Heart left ventricle (tissue), 16 donors: ENCODE measurements around the gene ATP1A2. TPM values are rescaled to one million over a fixed set of nuclear protein-coding genes. Genes with fewer than 3 reads are reported as not detected.

Source experiments
- ATAC-seq, 4 donors: fragments of 200-7000 bp; cut with Tn5 transposase; one replicate each; pipeline ENCODE4 v1.9.1; 2020 to 2022; ENCODE audit warnings: moderate library complexity in 4 of 4, mild to moderate bottlenecking in 3 of 4, moderate number of reproducible peaks in 1 of 4
- DNase-seq, 5 donors: peaks; one replicate each; pipeline ENCODE4 v3.0.0-alpha.2; 2020
- H3K27ac ChIP-seq, 12 donors: fragments of 200-600 bp; sonication (generic) in 4 of 12; one replicate each; pipeline versions ENCODE4 v1.5.0 to v1.8.0; 2016 to 2022; ENCODE audit warnings: mild to moderate bottlenecking in 2 of 12
- H3K27me3 ChIP-seq, 9 donors: fragments of 200-600 bp; sonication (generic) in 2 of 9; one replicate each; pipeline versions ENCODE4 v1.5.1 to v1.8.0; 2016 to 2022; ENCODE audit warnings: mild to moderate bottlenecking in 3 of 9
- H3K36me3 ChIP-seq, 9 donors: fragments of 200-600 bp; sonication (generic) in 2 of 9; one replicate each; pipeline versions ENCODE4 v1.5.0 to v1.8.0; 2018 to 2022; ENCODE audit warnings: mild to moderate bottlenecking in 2 of 9
- H3K4me1 ChIP-seq, 12 donors: fragments of 200-600 bp; sonication (generic) in 4 of 12; one replicate each; pipeline versions ENCODE4 v1.5.0 to v1.8.0; 2016 to 2022; ENCODE audit warnings: mild to moderate bottlenecking in 3 of 12
- H3K4me3 ChIP-seq, 12 donors: fragments of 200-600 bp; sonication (generic) in 4 of 12; one replicate each; pipeline versions ENCODE4 v1.5.0 to v1.8.0; 2017 to 2022; ENCODE audit warnings: mild to moderate bottlenecking in 9 of 12, moderate library complexity in 4 of 12
- H3K9me3 ChIP-seq, 12 donors: fragments of 200-600 bp; sonication (generic) in 4 of 12; one replicate each; pipeline versions ENCODE4 v1.5.0 to v1.8.0; 2016 to 2022; ENCODE audit warnings: mild to moderate bottlenecking in 1 of 12
- POLR2A ChIP-seq, 2 donors: fragments of 450-650 bp; IDR thresholded peaks; one replicate each; pipeline ENCODE4 v1.6.1; 2017; ENCODE audit warnings: antibody characterized with exemption in 2 of 2, mild to moderate bottlenecking in 2 of 2, moderate library complexity in 2 of 2
- WGBS, 4 donors: extraction: QIAGEN DNeasy Blood & Tissue Kit in 2 of 4; methylation state at CpG; one replicate each; pipeline versions ENCODE4 v1.1.5 to v1.1.7; 2013 to 2018; 5-methylcytosine and 5-hydroxymethylcytosine counted together
- intact Hi-C, 10 donors: fragments of 100-400 bp; cut with DNase I; formaldehyde crosslinking; loops; one replicate each; pipeline versions ENCODE4 v1.11.1 to v1.14.2; 2022
- polyA plus RNA-seq, 2 donors: library from polyadenylated mRNA; stranded (reverse); fragments of 200-250 nt; gene quantifications; one replicate each; pipeline ENCODE4 v1.2.3, GENCODE V29; 2013
- total RNA-seq, 9 donors: library from RNA; depleted of rRNA in 2 of 9; stranded (reverse); fragments of >200 nt in 2 of 9; fragmentation: NEBNext Ultra II Directional in 3 of 9; extraction: Animal tissue kit (Norgen Biotek cat#: 25700) in 3 of 9; gene quantifications; one replicate each; pipeline versions ENCODE4 v1.1.0 to v1.2.4, GENCODE V29; 2016 to 2023
- TF ChIP-seq, protein P1 (sequence below), 12 donors: fragments of 200-600 bp; sonication (generic) in 4 of 12; IDR thresholded peaks; one replicate each; pipeline versions ENCODE4 v1.5.0 to v1.8.0; 2018 to 2022; ENCODE audit warnings: antibody characterized with exemption in 12 of 12, mild to moderate bottlenecking in 5 of 12
- donor health status: ischemic (EF 13 %, LVEDD 7.1; RV severe dilation, severe dysfunction).
- donor health status: healthy with polysubstance abuse.
- donor health status: DM: no; HTN: yes; CAD: no.
- donor health status: DM: no; HTN: no; CAD: no.
- donor health status: ischemic (EF 25% LVEDD 6.9; RV normal size, moderate dysfunction).
- donor health status: ischemic (EF 25% LVEDD 5.7; RV mildly dilated, moderate dysfunction).
- donor health status: healthy.
- donor health status: DM: yes; HTN: yes; CAD: no.
- donor health status: ischemic (EF 35%, LVEDD 5.7; RV mildly dilated, moderate dysfunction).
- donor health status: nonischemic (EF 11% LVEDD 7.7; RV severe dilation, severe dysfunction).
- donor health status: DM: yes; HTN: yes; CAD: no.
- donor health status: PGD.
- donor health status: ischemic (EF 29% LVEDD 5.4; RV normal size, mild dysfunction).
- donor health status: nonischemic (EF 23%, LVEDD 6.1; RV moderate dilation, normal function).

ATP1A2 gene
- total and polyA plus RNA-seq, 11 donors, result 29.5 to 393 (median 255) TPM

GRCh38 chr1:160074865-160075264 lies 40.7 kb upstream of the ATP1A2 start:
- H3K27me3 ChIP-seq, result peaks cover 0 to 29% (median 14%) of the 10 kb centered on the region in 9 donors
- ATAC-seq (no peak), DNase-seq (no peak)
- intact Hi-C loops, result no loop called here
- no peak overlapping the region for H3K4me3 ChIP-seq
- H3K9me3 ChIP-seq, result no peaks in the 10 kb centered on the region
- no peaks in the 10 kb centered on the region for H3K36me3 ChIP-seq
- TF ChIP-seq, protein P1, sequence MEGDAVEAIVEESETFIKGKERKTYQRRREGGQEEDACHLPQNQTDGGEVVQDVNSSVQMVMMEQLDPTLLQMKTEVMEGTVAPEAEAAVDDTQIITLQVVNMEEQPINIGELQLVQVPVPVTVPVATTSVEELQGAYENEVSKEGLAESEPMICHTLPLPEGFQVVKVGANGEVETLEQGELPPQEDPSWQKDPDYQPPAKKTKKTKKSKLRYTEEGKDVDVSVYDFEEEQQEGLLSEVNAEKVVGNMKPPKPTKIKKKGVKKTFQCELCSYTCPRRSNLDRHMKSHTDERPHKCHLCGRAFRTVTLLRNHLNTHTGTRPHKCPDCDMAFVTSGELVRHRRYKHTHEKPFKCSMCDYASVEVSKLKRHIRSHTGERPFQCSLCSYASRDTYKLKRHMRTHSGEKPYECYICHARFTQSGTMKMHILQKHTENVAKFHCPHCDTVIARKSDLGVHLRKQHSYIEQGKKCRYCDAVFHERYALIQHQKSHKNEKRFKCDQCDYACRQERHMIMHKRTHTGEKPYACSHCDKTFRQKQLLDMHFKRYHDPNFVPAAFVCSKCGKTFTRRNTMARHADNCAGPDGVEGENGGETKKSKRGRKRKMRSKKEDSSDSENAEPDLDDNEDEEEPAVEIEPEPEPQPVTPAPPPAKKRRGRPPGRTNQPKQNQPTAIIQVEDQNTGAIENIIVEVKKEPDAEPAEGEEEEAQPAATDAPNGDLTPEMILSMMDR (IDR thresholded peaks at IDR 0.05), result no peak
- TF ChIP-seq POLR2A (IDR thresholded peaks at IDR 0.05), result no peak
- H3K4me1 ChIP-seq, result peaks cover 0 to 42% (median 6%) of the 10 kb centered on the region in 12 donors
- 65 to 77% (median 75%) methylated on average over 4 of the region's 4 CpGs for WGBS, 4 donors
- H3K27ac ChIP-seq, result peak overlapping the region in 1 of 12 donors; percentile 80

DNA sequence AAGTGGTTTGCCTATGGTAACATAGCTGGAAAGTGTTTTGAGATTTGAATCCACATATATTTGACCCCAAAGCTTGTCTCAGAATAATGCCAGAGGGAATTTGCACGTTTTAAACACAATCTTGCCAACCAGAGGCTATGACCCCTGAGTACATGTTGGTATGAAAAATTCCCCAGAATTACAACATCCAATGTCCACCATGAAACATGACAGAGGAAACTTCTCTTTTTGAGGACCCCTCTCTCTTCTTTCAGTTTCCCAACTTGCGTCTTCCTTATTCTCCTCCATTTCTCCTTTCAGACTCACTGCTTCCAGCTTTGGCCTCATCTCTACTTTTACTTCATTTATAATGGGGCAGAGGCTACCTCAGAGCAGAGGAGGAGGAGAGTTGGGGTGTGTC lies 39.7 kb upstream of the ATP1A2 start:
- H3K9me3 ChIP-seq, result no peaks in the 10 kb centered on the region
- intact Hi-C loops, result no loop called here
- H3K4me1 ChIP-seq, result peaks cover 0 to 37% (median 2%) of the 10 kb centered on the region in 12 donors
- no peak overlapping the region for H3K4me3 ChIP-seq
- DNase-seq (no peak), ATAC-seq (no peak)
- 54 to 64% (median 59%) methylated on average over 2 of the region's 2 CpGs for WGBS, 4 donors
- H3K36me3 ChIP-seq, result no peaks in the 10 kb centered on the region
- TF ChIP-seq, protein P1 (IDR thresholded peaks at IDR 0.05), result no peak
- no peak for TF ChIP-seq POLR2A (IDR thresholded peaks at IDR 0.05)
- peak overlapping the region in 1 of 12 donors; percentile 80 for H3K27ac ChIP-seq
- H3K27me3 ChIP-seq, result peaks cover 0 to 33% (median 20%) of the 10 kb centered on the region in 9 donors

- peaks cover 0 to 34% (median 0%) of the 10 kb centered on the region in 12 donors for H3K4me1 ChIP-seq
Observed at GRCh38 chr1:160076295-160076694, 39.3 kb upstream of the ATP1A2 start.

GRCh38 chr1:160077486-160077885 lies 38.1 kb upstream of the ATP1A2 start:
- peak overlapping the region in 1 of 12 donors; percentile 80 for H3K27ac ChIP-seq
- TF ChIP-seq POLR2A (IDR thresholded peaks at IDR 0.05), result no peak
- TF ChIP-seq, protein P1 (IDR thresholded peaks at IDR 0.05), result no peak
- H3K9me3 ChIP-seq, result no peaks in the 10 kb centered on the region
- H3K4me1 ChIP-seq, result peaks cover 0 to 34% (median 0%) of the 10 kb centered on the region in 12 donors
- no peaks in the 10 kb centered on the region for H3K36me3 ChIP-seq
- peaks cover 0 to 49% (median 29%) of the 10 kb centered on the region in 9 donors for H3K27me3 ChIP-seq
- no peak for ATAC-seq
- no peak overlapping the region for H3K4me3 ChIP-seq
- intact Hi-C loops, result no loop called here
- DNase-seq, result no peak

More at GRCh38 chr1:160076295-160076694, 39.3 kb upstream of the ATP1A2 start:
- H3K9me3 ChIP-seq, result no peaks in the 10 kb centered on the region
- no peaks in the 10 kb centered on the region for H3K36me3 ChIP-seq
- no peak overlapping the region for H3K4me3 ChIP-seq
- DNase-seq (no peak), ATAC-seq (no peak)
- H3K27ac ChIP-seq, result peak overlapping the region in 1 of 12 donors; percentile 80
- TF ChIP-seq, protein P1 (IDR thresholded peaks at IDR 0.05), result no peak
- TF ChIP-seq POLR2A (IDR thresholded peaks at IDR 0.05), result no peak
- H3K27me3 ChIP-seq, result peaks cover 0 to 37% (median 24%) of the 10 kb centered on the region in 9 donors
- intact Hi-C loops, result no loop called here
- 81 to 83% (median 82%) methylated on average over 3 of the region's 3 CpGs for WGBS, 4 donors
